Adrenal gland (tissue), 12 donors: ENCODE data around the gene CDKAL1. TPM values are rescaled to one million over a fixed set of nuclear protein-coding genes. Genes with fewer than 3 reads are reported as not detected.

Experiments used
- DNase-seq, 7 donors: peaks; one replicate each; pipeline ENCODE4 v3.0.0-alpha.2; 2019 to 2020
- H3K27ac ChIP-seq, 5 donors: fragments of 200-600 bp; sonication (generic) in 4 of 5; 1 replicate in 3 of 5; 2 replicates in 2 of 5; pipeline versions ENCODE4 v1.5.1 to v1.8.0; 2016 to 2020; ENCODE audit warnings: mild to moderate bottlenecking in 1 of 5
- H3K27me3 ChIP-seq: fragments of 200-600 bp; 2 replicates; pipeline ENCODE4 v1.8.0; 2021
- H3K36me3 ChIP-seq, 2 donors: fragments of 200-600 bp; replicated peaks in 1 of 2; 1 replicate in 1 of 2; 2 replicates in 1 of 2; pipeline versions ENCODE4 v1.5.1 to v1.8.0; 2018 to 2022
- H3K4me1 ChIP-seq, 2 donors: fragments of 200-600 bp; replicated peaks in 1 of 2; 1 replicate in 1 of 2; 2 replicates in 1 of 2; pipeline versions ENCODE4 v1.5.1 to v1.8.0; 2018 to 2021
- H3K4me3 ChIP-seq, 4 donors: fragments of 200-600 bp; sonication (generic) in 3 of 4; one replicate each; pipeline ENCODE4 v1.5.1; 2016 to 2018
- H3K9me3 ChIP-seq, 3 donors: fragments of 200-600 bp; sonication (generic) in 1 of 3; replicated peaks in 1 of 3; 1 replicate in 2 of 3; 2 replicates in 1 of 3; pipeline versions ENCODE4 v1.5.1 to v1.8.0; 2016 to 2021
- CTCF ChIP-seq, 6 experiments: fragments of 450-650 bp in 4 of 6; fragments of 200-600 bp in 2 of 6; sonication (generic) in 1 of 6; IDR thresholded peaks; 1 replicate in 5 of 6; 2 replicates in 1 of 6; pipeline versions ENCODE4 v1.5.1 to v1.8.0; 2016 to 2021; ENCODE audit warnings: antibody characterized with exemption in 6 of 6, mild to moderate bottlenecking in 2 of 6, moderate library complexity in 1 of 6
- POLR2A ChIP-seq, 2 donors: fragments of 450-650 bp; IDR thresholded peaks; one replicate each; pipeline ENCODE4 v1.6.1; 2017; ENCODE audit warnings: antibody characterized with exemption in 2 of 2, mild to moderate bottlenecking in 2 of 2, moderate library complexity in 1 of 2
- WGBS, 4 donors: extraction: QIAGEN DNeasy Blood & Tissue Kit in 2 of 4; methylation state at CpG; one replicate each; pipeline versions ENCODE4 v1.1.5 to v1.1.7; 2013 to 2017; 5-methylcytosine and 5-hydroxymethylcytosine counted together
- intact Hi-C, 2 donors: fragments of 100-400 bp; cut with DNase I; formaldehyde crosslinking; loops; one replicate each; pipeline versions ENCODE4 v1.14.1 to v1.15.0; 2022 to 2023
- polyA plus RNA-seq, 3 donors: library from polyadenylated mRNA; stranded (reverse); fragments of 200-250 nt in 2 of 3; fragments of 350-450 nt in 1 of 3; fragmentation: Illumina TruSeq in 1 of 3; extraction: RNeasy Lipid Tissue Mini Kit (QIAGEN cat#74804) in 1 of 3; gene quantifications; one replicate each; pipeline ENCODE4 v1.2.3, GENCODE V29; 2013 to 2014
- total RNA-seq, 9 donors: library from RNA; depleted of rRNA in 4 of 9; stranded (reverse); fragments of >200 nt in 4 of 9; fragments of 120-200 nt in 1 of 9; fragmentation: NEBNext Ultra II Directional in 1 of 9; extraction: Animal tissue kit (Norgen Biotek cat#: 25700) in 1 of 9; gene quantifications; one replicate each; pipeline versions ENCODE4 v1.1.0 to v1.2.4, GENCODE V29; 2013 to 2023
- donor health status: healthy with polysubstance abuse.
- donor health status: Bipolar disorder and iron deficiency.
- donor health status: DM: yes; HTN: yes; CAD: no.
- donor health status: DM: no; HTN: no; CAD: no.
- donor health status: DM: no; HTN: no; CAD: no.
- donor health status: DM: yes; HTN: yes; CAD: no.

The CDKAL1 gene
- total and polyA plus RNA-seq, 12 donors: 3.9 to 21.1 (median 10.6) TPM

GRCh38 chr6:20870493-20870892 lies 336.2 kb downstream of the CDKAL1 start:
- 75 to 85% (median 76%) methylated on average over 1 of the region's 1 CpG for WGBS, 4 donors
- Histone ChIP-seq H3K4me3 (no peak overlapping the region), H3K36me3 (no peaks in the 10 kb centered on the region), H3K27ac (no peak overlapping the region), H3K27me3 (no peaks in the 10 kb centered on the region), H3K9me3 (no peaks in the 10 kb centered on the region), H3K4me1 (no peaks in the 10 kb centered on the region)
- TF ChIP-seq CTCF (IDR thresholded peaks at IDR 0.05) (no peak), POLR2A (IDR thresholded peaks at IDR 0.05) (no peak)
- no peak for DNase-seq
- intact Hi-C loops: no loop called here

- intact Hi-C loops: no loop called here
- 74 to 81% (median 77%) methylated on average over 7 of the region's 7 CpGs for whole genome bisulfite sequencing, 4 donors
- no peaks in the 10 kb centered on the region for H3K36me3 ChIP-seq
These were observed 339.4 kb downstream of the CDKAL1 start for GRCh38 chr6:20873425-20874190.

GRCh38 chr6:20875369-20875963 lies 341.2 kb downstream of the CDKAL1 start:
- Histone ChIP-seq H3K4me1 (peaks cover 0 to 12% of the 10 kb centered on the region in 2 donors), H3K36me3 (no peaks in the 10 kb centered on the region), H3K27ac (no peak overlapping the region), H3K27me3 (no peaks in the 10 kb centered on the region), H3K4me3 (no peak overlapping the region), H3K9me3 (no peaks in the 10 kb centered on the region)
- intact Hi-C loops: no loop called here
- 50 to 93% (median 90%) methylated on average over 1 of the region's 1 CpG for WGBS, 4 donors
- TF ChIP-seq CTCF (IDR thresholded peaks at IDR 0.05) (peak in 1 of 6 experiments; percentile 16), POLR2A (IDR thresholded peaks at IDR 0.05) (no peak)
- DNase-seq: no peak

More at GRCh38 chr6:20873425-20874190, 339.4 kb downstream of the CDKAL1 start:
- no peaks in the 10 kb centered on the region for H3K27me3 ChIP-seq
- no peak overlapping the region for H3K27ac ChIP-seq
- TF ChIP-seq CTCF (IDR thresholded peaks at IDR 0.05): no peak
- TF ChIP-seq POLR2A (IDR thresholded peaks at IDR 0.05): no peak
- H3K4me3 ChIP-seq: no peak overlapping the region
- H3K9me3 ChIP-seq: no peaks in the 10 kb centered on the region
- DNase-seq: no peak
- H3K4me1 ChIP-seq: peaks cover 0 to 12% of the 10 kb centered on the region in 2 donors

- Histone ChIP-seq H3K27ac (no peak overlapping the region), H3K27me3 (no peaks in the 10 kb centered on the region), H3K4me1 (peaks cover 0 to 12% of the 10 kb centered on the region in 2 donors), H3K36me3 (no peaks in the 10 kb centered on the region), H3K4me3 (no peak overlapping the region), H3K9me3 (no peaks in the 10 kb centered on the region)
- intact Hi-C loops: no loop called here
- DNase-seq: no peak
- WGBS, 4 donors: 77 to 92% (median 86%) methylated on average over 2 of the region's 2 CpGs
- TF ChIP-seq POLR2A (IDR thresholded peaks at IDR 0.05): no peak
- TF ChIP-seq CTCF (IDR thresholded peaks at IDR 0.05): no peak
These were observed 341.8 kb downstream of the CDKAL1 start for GRCh38 chr6:20876036-20876435.
